ENCODE results near the gene TSPAN32.
"Not testable (repeated sequence)": the region's sequence is repeated elsewhere in the genome, so short reads cannot be mapped to it uniquely, and the experiment has no call there.

Gene TSPAN32

DNA sequence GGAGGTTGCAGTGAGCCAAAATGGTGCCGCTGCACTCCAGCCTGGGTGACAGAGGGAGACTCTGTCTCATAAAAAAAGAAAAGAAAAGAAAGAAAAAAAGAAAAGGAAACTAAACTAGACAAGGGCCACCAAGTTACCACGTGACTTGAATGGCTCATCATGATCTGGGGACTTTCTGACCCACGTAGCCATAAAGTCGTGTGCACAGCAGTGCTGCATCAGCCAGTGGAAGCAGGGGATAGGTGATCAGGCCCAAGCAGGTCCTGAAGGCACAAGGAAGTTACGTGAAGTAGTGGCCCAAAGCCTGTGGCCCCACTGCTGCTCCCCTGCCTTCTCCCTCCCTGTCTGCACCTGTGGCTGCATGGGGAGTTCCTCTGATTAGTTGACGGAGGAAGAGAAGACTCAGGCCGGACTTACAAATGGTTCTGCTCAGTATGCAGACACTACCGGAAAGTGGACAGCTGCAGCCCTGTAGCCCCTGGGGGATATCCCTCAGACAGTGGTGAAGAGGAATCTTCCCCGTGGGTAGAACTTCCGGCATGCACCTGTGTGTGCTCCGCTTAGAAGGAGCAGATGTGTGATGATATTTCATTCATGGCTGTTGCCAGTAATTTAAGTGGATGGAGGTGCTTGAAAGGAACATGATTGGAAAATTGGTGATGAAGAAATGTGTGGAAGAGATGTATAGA, 57.1 kb downstream of the TSPAN32 start:
- DNase-seq (ENCODE audit: insufficient read length) (no peak), FAIRE-seq (no peak)
- TF ChIP-seq POLR2AphosphoS5 (IDR thresholded peaks at IDR 0.05; ENCODE audit: low read depth, low read length): no peak
- no peak for TF ChIP-seq POLR2A (IDR thresholded peaks at IDR 0.05; ENCODE audit: low read depth, low read length)
- no peak for TF ChIP-seq TAF1 (IDR thresholded peaks at IDR 0.05; ENCODE audit: borderline replicate concordance, low read depth, low read length)

DNA sequence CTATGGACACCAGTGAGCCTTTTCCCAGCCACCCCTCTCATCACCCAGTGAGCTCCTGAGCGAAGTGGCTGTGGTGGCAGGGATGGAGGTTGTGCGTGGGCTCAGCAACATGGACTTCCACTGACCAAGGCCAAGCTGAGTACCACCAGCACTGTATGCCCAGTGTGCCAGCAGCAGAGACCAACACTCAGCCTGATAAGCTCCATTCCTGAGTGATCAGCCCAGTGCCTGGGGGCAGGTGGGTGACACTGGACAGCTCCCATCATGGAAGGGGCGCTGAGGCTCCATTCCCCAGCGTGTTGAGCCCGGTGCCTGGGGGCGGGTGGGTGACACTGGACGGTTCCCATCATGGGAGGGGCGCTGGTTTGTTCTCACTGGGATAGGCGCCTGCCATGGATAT, 57.7 kb downstream of the TSPAN32 start:
- FAIRE-seq: no peak
- DNase-seq (ENCODE audit: insufficient read length): no peak
- TF ChIP-seq POLR2A (IDR thresholded peaks at IDR 0.05; ENCODE audit: low read depth, low read length) (no peak), POLR2AphosphoS5 (IDR thresholded peaks at IDR 0.05; ENCODE audit: low read depth, low read length) (no peak), TAF1 (IDR thresholded peaks at IDR 0.05; ENCODE audit: borderline replicate concordance, low read depth, low read length) (no peak)

DNA sequence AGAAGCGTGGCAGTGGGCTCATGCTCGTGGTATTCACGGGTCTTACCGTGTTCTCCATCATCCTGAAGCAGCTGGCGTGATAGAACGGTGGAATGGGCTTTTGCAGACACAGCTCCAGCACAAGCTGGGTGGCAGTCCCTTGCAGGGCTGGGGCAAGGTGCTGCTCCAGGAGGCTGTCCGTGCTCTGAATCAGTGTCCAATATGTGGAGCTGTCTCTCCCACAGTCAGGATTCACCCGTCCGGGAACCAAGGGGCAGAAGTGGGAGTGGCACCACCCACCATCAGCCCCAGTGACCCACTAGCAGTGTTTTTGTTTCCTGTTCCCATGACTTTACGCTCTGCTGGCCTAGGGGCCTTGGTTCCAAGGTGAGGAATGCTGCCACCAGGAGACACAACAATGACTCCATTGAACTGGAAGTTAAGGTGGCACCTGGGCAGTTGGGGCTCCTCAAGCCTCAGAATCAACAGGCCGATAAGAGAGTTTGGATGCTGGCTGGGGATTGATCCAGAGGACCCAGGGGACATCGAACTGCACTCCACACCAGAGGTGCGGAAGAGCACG, 58.3 kb downstream of the TSPAN32 start:
- TF ChIP-seq POLR2A (IDR thresholded peaks at IDR 0.05; ENCODE audit: low read depth, low read length) (no peak), POLR2AphosphoS5 (IDR thresholded peaks at IDR 0.05; ENCODE audit: low read depth, low read length) (no peak), TAF1 (IDR thresholded peaks at IDR 0.05; ENCODE audit: borderline replicate concordance, low read depth, low read length) (no peak)
- FAIRE-seq: no peak
- no peak for DNase-seq (ENCODE audit: insufficient read length)

DNA sequence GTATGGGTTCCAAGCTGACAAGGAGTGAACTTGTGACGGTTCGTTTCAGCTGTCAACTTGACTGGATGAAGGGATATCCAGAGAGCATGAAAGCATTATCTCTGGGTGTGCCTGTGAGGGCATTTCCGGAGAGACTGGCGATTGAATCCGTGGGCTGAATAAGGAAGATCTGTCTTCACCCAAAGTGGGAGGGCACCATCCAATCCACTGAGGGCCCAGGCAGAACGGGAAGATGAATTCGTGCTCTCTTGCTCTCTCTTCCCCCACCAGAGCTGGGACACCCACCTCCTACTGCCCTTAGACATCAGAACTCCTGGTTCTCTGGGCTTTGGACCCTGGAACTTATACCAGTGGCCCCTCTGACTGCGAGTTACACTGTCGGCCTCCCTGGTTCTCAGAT, 59.8 kb downstream of the TSPAN32 start:
- no peak for DNase-seq (ENCODE audit: insufficient read length)
- FAIRE-seq: no peak
- no peak for TF ChIP-seq TAF1 (IDR thresholded peaks at IDR 0.05; ENCODE audit: borderline replicate concordance, low read depth, low read length)
- TF ChIP-seq POLR2A (IDR thresholded peaks at IDR 0.05; ENCODE audit: low read depth, low read length): no peak
- TF ChIP-seq POLR2AphosphoS5 (IDR thresholded peaks at IDR 0.05; ENCODE audit: low read depth, low read length): no peak

DNA sequence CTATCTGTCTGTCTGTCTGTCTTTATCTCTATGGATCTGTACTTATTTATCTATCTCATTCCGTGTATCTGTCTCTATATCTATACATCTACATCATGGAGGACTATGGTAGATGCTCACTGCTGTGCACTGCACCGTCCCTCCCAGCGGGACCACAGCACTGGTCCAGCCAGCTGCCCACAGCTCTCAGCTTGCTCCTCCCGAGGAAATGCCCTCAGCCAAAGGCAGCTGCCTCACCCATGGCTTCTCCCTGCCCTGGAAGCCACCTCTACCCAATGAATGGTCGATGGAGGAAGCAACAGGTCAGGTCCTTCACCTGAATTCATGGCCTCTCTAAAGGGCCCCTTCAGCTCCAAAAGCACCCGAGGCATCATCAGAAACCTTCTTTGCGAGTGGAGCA, 60.6 kb downstream of the TSPAN32 start:
- TF ChIP-seq POLR2AphosphoS5 (IDR thresholded peaks at IDR 0.05; ENCODE audit: low read depth, low read length): no peak
- TF ChIP-seq POLR2A (IDR thresholded peaks at IDR 0.05; ENCODE audit: low read depth, low read length): no peak
- no peak for TF ChIP-seq TAF1 (IDR thresholded peaks at IDR 0.05; ENCODE audit: borderline replicate concordance, low read depth, low read length)
- FAIRE-seq (no peak), DNase-seq (ENCODE audit: insufficient read length) (no peak)

DNA sequence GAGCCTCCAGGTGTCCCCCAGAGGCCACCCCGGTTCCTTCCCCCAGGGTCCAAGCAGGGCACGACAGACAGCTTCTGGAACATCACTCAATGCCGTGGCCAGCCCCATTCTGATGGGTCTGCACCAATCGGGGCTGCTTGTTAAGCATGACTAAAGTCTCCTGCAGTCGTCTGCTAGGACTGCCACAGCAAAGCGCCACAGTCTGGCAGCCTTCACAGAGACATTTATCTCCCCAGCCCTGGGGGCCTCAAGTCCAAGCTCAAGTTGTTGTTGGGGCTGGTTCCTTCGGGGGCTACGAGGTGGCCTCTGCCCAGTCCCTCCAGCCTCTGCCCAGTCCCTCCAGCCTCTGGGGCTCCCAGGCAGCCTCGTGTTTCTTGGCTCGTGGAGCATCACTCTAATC, 61.3 kb downstream of the TSPAN32 start:
- FAIRE-seq (no peak), DNase-seq (ENCODE audit: insufficient read length) (no peak)
- TF ChIP-seq TAF1 (IDR thresholded peaks at IDR 0.05; ENCODE audit: borderline replicate concordance, low read depth, low read length) (no peak), POLR2AphosphoS5 (IDR thresholded peaks at IDR 0.05; ENCODE audit: low read depth, low read length) (no peak), POLR2A (IDR thresholded peaks at IDR 0.05; ENCODE audit: low read depth, low read length) (no peak)

DNA sequence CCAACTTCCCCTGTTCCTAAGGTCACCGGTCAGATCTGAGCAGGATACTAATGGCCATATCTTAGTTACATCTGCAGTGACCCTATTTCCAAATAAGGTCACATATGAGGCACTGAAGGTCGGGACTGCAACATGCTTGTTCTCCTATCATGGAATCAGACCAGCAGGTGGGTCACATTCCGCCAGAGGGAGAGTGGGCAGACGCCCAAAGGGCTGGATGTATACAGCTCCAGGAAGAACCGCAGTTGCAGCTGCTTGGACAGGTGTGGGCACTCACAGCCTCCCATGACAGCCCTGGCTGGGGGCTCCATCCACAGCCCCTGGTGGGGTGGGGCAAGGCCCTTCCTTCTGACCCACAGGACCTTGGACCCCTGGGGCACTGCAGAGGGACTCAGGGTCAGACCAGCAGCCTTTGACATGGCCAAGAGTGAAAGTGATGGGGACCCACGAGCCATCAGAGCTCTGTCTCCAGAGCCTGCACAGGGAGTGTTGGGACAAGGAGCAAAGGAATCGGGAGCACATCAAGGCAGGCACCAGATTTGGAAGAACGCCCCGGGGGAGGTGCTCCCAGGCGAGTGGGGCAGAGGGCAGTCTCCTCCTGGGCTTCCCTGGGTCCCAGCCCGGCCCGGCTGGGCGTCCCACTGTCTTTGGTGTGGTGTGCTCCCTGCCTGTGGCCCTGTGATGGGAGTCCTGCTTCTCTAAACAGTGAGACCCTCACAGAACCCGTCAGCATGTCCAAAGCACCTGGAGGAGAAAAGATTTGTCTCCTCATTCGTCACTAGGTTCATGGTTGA, 62.0 kb downstream of the TSPAN32 start:
- TF ChIP-seq TAF1 (IDR thresholded peaks at IDR 0.05; ENCODE audit: borderline replicate concordance, low read depth, low read length) (no peak), POLR2A (IDR thresholded peaks at IDR 0.05; ENCODE audit: low read depth, low read length) (no peak), POLR2AphosphoS5 (IDR thresholded peaks at IDR 0.05; ENCODE audit: low read depth, low read length) (no peak)
- DNase-seq (ENCODE audit: insufficient read length) (no peak), FAIRE-seq (no peak)

DNA sequence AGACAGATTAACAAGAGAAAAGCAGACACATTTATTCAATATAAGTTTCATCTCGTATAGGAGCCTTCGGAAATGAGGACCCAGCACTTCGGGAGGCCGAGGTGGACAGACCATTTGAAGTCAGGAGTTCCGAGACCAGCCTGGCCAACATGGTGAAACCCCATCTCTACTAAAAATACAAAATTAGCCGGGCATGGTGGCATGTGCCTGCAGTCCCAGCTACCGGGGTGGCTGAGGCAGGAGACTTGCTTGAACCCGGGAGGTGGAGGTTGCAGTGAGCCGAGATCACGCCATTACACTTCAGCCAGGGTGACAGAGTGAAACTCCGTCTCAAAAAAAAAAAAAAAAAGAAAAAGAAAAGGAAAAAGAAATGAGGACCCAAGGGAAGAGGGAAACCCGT, 62.6 kb downstream of the TSPAN32 start:
- not testable (repeated sequence) for DNase-seq (ENCODE audit: insufficient read length); FAIRE-seq

DNA sequence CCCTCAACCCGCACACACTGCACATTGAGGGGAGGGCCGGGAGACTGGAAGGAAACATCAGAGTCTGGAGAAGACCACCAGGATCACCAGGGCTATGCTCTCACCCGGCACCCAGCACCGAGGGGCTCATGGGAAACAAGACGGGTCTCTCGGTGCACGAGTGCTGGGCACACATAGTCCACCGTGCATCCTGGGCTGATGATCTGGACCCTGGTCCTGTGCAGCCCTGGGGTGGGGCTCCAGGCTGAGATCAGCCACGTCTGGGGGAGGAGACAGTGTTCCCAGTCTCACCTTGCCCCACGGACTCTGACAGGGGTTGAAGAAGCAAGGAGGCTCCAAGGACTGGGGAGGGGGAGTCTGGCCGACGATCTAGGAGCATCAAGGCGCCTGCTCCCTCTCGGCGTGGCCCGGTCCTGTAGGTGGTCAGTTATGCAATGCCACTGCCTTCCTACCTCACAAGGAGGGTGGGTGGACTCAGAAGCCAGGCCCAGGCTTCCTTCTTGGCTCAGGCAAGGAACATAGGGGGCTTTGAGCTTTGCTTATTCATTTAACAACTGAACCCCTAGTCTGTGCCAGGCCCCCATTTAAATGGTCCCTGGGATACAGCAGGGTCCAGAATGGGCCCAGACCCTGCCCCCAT, 63.9 kb downstream of the TSPAN32 start:
- DNase-seq (ENCODE audit: insufficient read length) (no peak), FAIRE-seq (no peak)
- TF ChIP-seq TAF1 (IDR thresholded peaks at IDR 0.05; ENCODE audit: borderline replicate concordance, low read depth, low read length) (no peak), POLR2A (IDR thresholded peaks at IDR 0.05; ENCODE audit: low read depth, low read length) (no peak), POLR2AphosphoS5 (IDR thresholded peaks at IDR 0.05; ENCODE audit: low read depth, low read length) (no peak)

DNA sequence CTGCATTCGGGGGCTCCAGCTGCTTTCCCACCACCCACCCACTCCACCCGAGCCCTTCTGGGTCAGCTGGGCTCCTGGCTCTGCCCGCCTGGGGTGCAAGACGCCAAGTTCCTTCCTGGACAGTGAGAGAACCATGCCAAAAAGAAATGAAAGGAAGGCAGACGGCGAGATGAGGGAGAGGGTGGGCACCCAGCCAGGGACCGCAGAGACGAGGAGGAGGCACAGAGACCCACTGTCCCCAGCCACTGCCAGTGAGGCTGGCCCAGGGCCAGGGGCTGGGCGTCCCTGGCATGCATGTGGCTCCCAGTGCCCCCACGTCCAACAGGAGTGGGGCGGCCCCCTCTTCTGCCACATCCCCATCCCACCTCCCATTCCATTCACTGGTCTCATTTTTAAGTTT, 64.5 kb downstream of the TSPAN32 start:
- FAIRE-seq (no peak), DNase-seq (ENCODE audit: insufficient read length) (no peak)
- TF ChIP-seq POLR2AphosphoS5 (IDR thresholded peaks at IDR 0.05; ENCODE audit: low read depth, low read length): no peak
- no peak for TF ChIP-seq TAF1 (IDR thresholded peaks at IDR 0.05; ENCODE audit: borderline replicate concordance, low read depth, low read length)
- TF ChIP-seq POLR2A (IDR thresholded peaks at IDR 0.05; ENCODE audit: low read depth, low read length): no peak

DNA sequence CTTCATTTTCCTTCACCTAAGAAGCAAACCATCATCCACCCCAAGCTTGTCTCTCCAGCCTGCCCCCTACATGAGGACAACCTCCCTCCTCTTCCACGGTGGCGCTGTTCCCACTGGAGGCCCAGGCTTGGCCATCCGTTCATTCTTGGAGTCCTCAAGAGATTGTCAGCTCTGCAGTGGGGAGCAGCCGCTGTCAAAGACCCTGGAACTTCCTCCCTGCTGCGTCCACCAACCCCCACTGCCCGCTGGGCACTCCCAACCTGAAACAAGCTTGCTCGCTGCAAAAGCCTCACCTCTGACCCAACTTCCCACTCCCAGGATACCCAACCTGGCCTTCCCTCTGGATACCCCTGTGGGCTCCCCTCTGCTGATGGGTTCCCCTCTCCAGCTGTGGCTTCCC, 64.9 kb downstream of the TSPAN32 start:
- DNase-seq (ENCODE audit: insufficient read length) (no peak), FAIRE-seq (no peak)
- TF ChIP-seq TAF1 (IDR thresholded peaks at IDR 0.05; ENCODE audit: borderline replicate concordance, low read depth, low read length): no peak
- TF ChIP-seq POLR2AphosphoS5 (IDR thresholded peaks at IDR 0.05; ENCODE audit: low read depth, low read length): no peak
- TF ChIP-seq POLR2A (IDR thresholded peaks at IDR 0.05; ENCODE audit: low read depth, low read length): no peak

All from GM12892 (cell line).